Mammary epithelial cell (primary cell): ENCODE results near the gene PKD2L2.
"Not testable (repeated sequence)": the region's sequence is repeated elsewhere in the genome, so short reads cannot be mapped to it uniquely, and the experiment has no call there.

ENCODE experiments used
- EZH2 ChIP-seq: IDR thresholded peaks from 2 replicates; pipeline ENCODE4 v1.6.1; 2012; ENCODE audit warnings: low read length, inconsistent platforms, borderline replicate concordance
- TF ChIP-seq, protein P1 (sequence below), 2 donors: IDR thresholded peaks in 1 of 2; conservative IDR thresholded peaks in 1 of 2; 2 replicates each; pipeline ENCODE4 v1.5.1; 2011 to 2012; ENCODE audit warnings: inconsistent platforms in 2 of 2, low read length in 2 of 2, mild to moderate bottlenecking in 2 of 2, control low read depth in 1 of 2, low read depth in 1 of 2; ENCODE audit not compliant: insufficient read depth in 1 of 2; ENCODE audit errors: extremely low read depth in 1 of 2

- TF ChIP-seq, protein P1, sequence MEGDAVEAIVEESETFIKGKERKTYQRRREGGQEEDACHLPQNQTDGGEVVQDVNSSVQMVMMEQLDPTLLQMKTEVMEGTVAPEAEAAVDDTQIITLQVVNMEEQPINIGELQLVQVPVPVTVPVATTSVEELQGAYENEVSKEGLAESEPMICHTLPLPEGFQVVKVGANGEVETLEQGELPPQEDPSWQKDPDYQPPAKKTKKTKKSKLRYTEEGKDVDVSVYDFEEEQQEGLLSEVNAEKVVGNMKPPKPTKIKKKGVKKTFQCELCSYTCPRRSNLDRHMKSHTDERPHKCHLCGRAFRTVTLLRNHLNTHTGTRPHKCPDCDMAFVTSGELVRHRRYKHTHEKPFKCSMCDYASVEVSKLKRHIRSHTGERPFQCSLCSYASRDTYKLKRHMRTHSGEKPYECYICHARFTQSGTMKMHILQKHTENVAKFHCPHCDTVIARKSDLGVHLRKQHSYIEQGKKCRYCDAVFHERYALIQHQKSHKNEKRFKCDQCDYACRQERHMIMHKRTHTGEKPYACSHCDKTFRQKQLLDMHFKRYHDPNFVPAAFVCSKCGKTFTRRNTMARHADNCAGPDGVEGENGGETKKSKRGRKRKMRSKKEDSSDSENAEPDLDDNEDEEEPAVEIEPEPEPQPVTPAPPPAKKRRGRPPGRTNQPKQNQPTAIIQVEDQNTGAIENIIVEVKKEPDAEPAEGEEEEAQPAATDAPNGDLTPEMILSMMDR (conservative IDR thresholded peaks at IDR 0.05 in 1 of 2, IDR thresholded peaks at IDR 0.05 in 1 of 2; ENCODE audit: extremely low read depth in 1 of 2, insufficient read depth in 1 of 2, low read depth in 1 of 2, low read length in 2 of 2) = not testable (repeated sequence)
- not testable (repeated sequence) for TF ChIP-seq EZH2
Observed at GRCh38 chr5:137970384-137970783, 81.1 kb downstream of the PKD2L2 start.
